ENCODE data around the gene ASH1L. TPM values are rescaled to one million over a fixed set of nuclear protein-coding genes. Genes with fewer than 3 reads are reported as not detected.
"Not testable (repeated sequence)": the region's sequence is repeated elsewhere in the genome, so short reads cannot be mapped to it uniquely, and the experiment has no call there.

The ASH1L gene
- total RNA-seq, 1 donor = 41.6 TPM

DNA sequence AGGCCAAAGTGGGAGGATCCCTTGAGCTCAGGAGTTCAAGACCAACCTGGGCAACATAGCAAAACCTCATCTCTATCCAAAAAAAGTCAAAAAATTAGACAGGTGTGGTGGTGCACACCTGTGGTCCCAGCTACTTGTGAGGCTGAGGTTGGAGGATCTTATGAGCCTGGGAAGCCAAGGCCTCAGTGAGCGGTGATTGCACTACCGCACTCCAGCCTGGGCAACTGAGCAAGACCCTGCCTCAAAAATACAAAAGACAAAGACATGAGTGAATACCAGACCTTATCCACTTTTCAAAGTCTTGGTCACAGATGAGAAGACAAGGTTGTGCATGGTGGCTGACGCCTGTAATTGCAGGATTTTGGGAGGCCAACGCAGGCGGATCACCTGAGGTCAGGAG is 34.3 kb upstream of the ASH1L start:
- Histone ChIP-seq H3K4me2 (ENCODE audit: insufficient read depth, low read length) (no peak overlapping the region), H2AFZ (ENCODE audit: low read length) (no peak overlapping the region), H3K79me2 (ENCODE audit: insufficient read depth, low read length) (no peaks in the 10 kb centered on the region), H3K36me3 (ENCODE audit: insufficient read depth, low read length) (no peaks in the 10 kb centered on the region), H4K20me1 (ENCODE audit: insufficient read depth, low read length) (no peaks in the 10 kb centered on the region), H3K4me1 (ENCODE audit: insufficient read depth, low read length) (peaks cover 7% of the 10 kb centered on the region), H3K27ac (ENCODE audit: low read depth, low read length) (no peak overlapping the region), H3K9me3 (ENCODE audit: low read depth, low read length) (no peaks in the 10 kb centered on the region), H3K27me3 (ENCODE audit: insufficient read depth, low read length) (no peaks in the 10 kb centered on the region), H3K4me3 (ENCODE audit: insufficient read depth, low read length) (no peak overlapping the region)
- no peak for DNase-seq (ENCODE audit: insufficient read length, low spot score, missing footprints)
- no peak for TF ChIP-seq CTCF (IDR thresholded peaks at IDR 0.05; ENCODE audit: extremely low read depth, low read depth, low read length)

DNA sequence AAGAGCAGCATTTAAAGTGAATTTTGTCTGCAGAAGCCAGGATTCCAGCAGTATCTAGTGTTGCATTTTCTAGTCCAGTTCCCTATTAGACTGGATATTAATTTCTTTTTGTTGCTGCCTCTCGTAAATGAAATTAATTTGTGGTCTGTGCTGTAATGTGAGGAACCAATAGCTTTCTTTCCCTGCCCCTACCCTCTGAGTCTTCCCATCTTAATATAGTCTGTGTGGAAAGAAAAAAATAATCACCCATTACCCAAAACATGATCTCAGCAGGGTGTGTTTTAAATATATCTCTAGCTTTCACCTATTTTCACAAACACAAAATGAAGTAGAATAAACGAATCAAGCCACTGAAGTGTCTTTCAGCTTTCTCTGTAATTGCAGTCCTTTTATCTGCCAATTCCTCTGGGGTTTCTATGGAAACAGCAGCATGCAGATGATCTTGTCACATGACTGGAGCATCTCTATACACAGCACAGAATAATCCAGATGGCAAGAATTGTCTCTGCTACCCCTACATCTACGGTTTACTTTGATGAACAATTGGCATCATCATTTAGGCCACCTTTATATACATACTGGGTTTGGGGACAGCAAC is 33.4 kb upstream of the ASH1L start:
- H3K4me1 ChIP-seq (ENCODE audit: insufficient read depth, low read length); H4K20me1 ChIP-seq (ENCODE audit: insufficient read depth, low read length); H3K27me3 ChIP-seq (ENCODE audit: insufficient read depth, low read length); H3K9me3 ChIP-seq (ENCODE audit: low read depth, low read length); DNase-seq (ENCODE audit: insufficient read length, low spot score, missing footprints); H3K79me2 ChIP-seq (ENCODE audit: insufficient read depth, low read length); H3K4me3 ChIP-seq (ENCODE audit: insufficient read depth, low read length); H3K36me3 ChIP-seq (ENCODE audit: insufficient read depth, low read length); H3K27ac ChIP-seq (ENCODE audit: low read depth, low read length); H3K4me2 ChIP-seq (ENCODE audit: insufficient read depth, low read length); H2AFZ ChIP-seq (ENCODE audit: low read length): not testable (repeated sequence)

DNA sequence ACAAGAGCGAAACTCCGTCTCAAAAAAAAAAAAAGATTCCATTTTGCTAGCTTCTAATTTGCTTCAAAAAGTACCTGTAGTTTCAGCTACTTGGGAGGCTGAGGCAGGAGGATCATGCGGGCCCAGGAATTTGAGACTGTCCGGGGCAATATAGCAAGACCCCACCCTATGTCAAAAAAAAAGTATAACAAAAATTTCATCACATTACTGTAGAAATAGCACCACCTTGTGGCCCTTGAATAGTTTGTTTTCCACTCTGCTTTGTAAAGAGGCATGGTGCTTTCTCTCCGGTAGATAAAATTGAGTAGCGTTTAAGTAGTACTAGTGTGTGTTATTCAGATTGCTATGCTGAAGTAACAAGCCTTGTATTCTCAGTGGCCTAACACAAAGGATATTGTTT is 29.2 kb upstream of the ASH1L start:
- no peak for DNase-seq (ENCODE audit: insufficient read length, low spot score, missing footprints)
- Histone ChIP-seq H3K36me3 (ENCODE audit: insufficient read depth, low read length) (no peaks in the 10 kb centered on the region), H4K20me1 (ENCODE audit: insufficient read depth, low read length) (no peaks in the 10 kb centered on the region)

GRCh38 chr1:155590516-155591247 is 28.1 kb upstream of the ASH1L start:
- H3K9me3 ChIP-seq (ENCODE audit: low read depth, low read length); DNase-seq (ENCODE audit: insufficient read length, low spot score, missing footprints); H3K79me2 ChIP-seq (ENCODE audit: insufficient read depth, low read length); H3K4me1 ChIP-seq (ENCODE audit: insufficient read depth, low read length); H4K20me1 ChIP-seq (ENCODE audit: insufficient read depth, low read length); H3K36me3 ChIP-seq (ENCODE audit: insufficient read depth, low read length); H3K4me3 ChIP-seq (ENCODE audit: insufficient read depth, low read length); H3K27me3 ChIP-seq (ENCODE audit: insufficient read depth, low read length); H3K27ac ChIP-seq (ENCODE audit: low read depth, low read length); H3K4me2 ChIP-seq (ENCODE audit: insufficient read depth, low read length); H2AFZ ChIP-seq (ENCODE audit: low read length): not testable (repeated sequence)

More for the DNA sequence above, 29.2 kb upstream of the ASH1L start:
- Histone ChIP-seq H3K27me3 (ENCODE audit: insufficient read depth, low read length) (no peaks in the 10 kb centered on the region), H3K4me2 (ENCODE audit: insufficient read depth, low read length) (no peak overlapping the region), H3K4me3 (ENCODE audit: insufficient read depth, low read length) (no peak overlapping the region), H3K27ac (ENCODE audit: low read depth, low read length) (no peak overlapping the region), H2AFZ (ENCODE audit: low read length) (peak overlapping the region; percentile 68), H3K9me3 (ENCODE audit: low read depth, low read length) (no peaks in the 10 kb centered on the region), H3K4me1 (ENCODE audit: insufficient read depth, low read length) (no peaks in the 10 kb centered on the region), H3K79me2 (ENCODE audit: insufficient read depth, low read length) (no peaks in the 10 kb centered on the region)
- peak; percentile 52 for TF ChIP-seq CTCF (IDR thresholded peaks at IDR 0.05; ENCODE audit: extremely low read depth, low read depth, low read length)

GRCh38 chr1:155589282-155589681 is 26.7 kb upstream of the ASH1L start:
- not testable (repeated sequence) for H3K79me2 ChIP-seq (ENCODE audit: insufficient read depth, low read length); H2AFZ ChIP-seq (ENCODE audit: low read length); DNase-seq (ENCODE audit: insufficient read length, low spot score, missing footprints); H3K4me2 ChIP-seq (ENCODE audit: insufficient read depth, low read length); H3K36me3 ChIP-seq (ENCODE audit: insufficient read depth, low read length); H3K4me3 ChIP-seq (ENCODE audit: insufficient read depth, low read length); H3K4me1 ChIP-seq (ENCODE audit: insufficient read depth, low read length); H3K27ac ChIP-seq (ENCODE audit: low read depth, low read length); H3K9me3 ChIP-seq (ENCODE audit: low read depth, low read length); H4K20me1 ChIP-seq (ENCODE audit: insufficient read depth, low read length); H3K27me3 ChIP-seq (ENCODE audit: insufficient read depth, low read length)

DNA sequence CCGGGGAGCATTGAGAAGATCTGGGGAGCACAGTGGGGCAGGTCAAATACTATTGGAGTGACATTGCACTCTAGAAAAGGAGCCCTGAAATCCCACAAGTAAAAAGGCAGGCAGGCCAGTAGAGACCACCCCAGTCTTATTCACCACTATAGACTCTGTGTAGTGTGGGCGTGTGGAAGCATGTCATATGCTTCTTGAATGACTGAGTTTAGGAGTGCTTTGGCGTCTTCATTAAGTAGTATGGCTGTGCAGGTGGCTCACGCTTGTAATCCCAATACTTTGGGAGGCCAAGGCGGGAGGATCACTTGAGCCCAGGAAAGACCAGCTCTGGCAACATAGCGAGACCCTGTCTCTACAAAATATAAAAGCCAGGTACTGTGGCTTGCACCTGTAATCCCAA is 21.2 kb upstream of the ASH1L start:
- H3K4me1 ChIP-seq (ENCODE audit: insufficient read depth, low read length) = not testable (repeated sequence)

GRCh38 chr1:155575608-155576007 is 13.0 kb upstream of the ASH1L start:
- not testable (repeated sequence) for H3K4me3 ChIP-seq (ENCODE audit: insufficient read depth, low read length); H3K27me3 ChIP-seq (ENCODE audit: insufficient read depth, low read length); H3K4me2 ChIP-seq (ENCODE audit: insufficient read depth, low read length); DNase-seq (ENCODE audit: insufficient read length, low spot score, missing footprints); H2AFZ ChIP-seq (ENCODE audit: low read length); H4K20me1 ChIP-seq (ENCODE audit: insufficient read depth, low read length); H3K27ac ChIP-seq (ENCODE audit: low read depth, low read length); H3K4me1 ChIP-seq (ENCODE audit: insufficient read depth, low read length); H3K36me3 ChIP-seq (ENCODE audit: insufficient read depth, low read length); H3K9me3 ChIP-seq (ENCODE audit: low read depth, low read length)
- H3K79me2 ChIP-seq (ENCODE audit: insufficient read depth, low read length) = peaks cover 16% of the 10 kb centered on the region

More for the DNA sequence above, 21.2 kb upstream of the ASH1L start:
- not testable (repeated sequence) for H3K79me2 ChIP-seq (ENCODE audit: insufficient read depth, low read length); H3K27me3 ChIP-seq (ENCODE audit: insufficient read depth, low read length); H2AFZ ChIP-seq (ENCODE audit: low read length); H3K4me3 ChIP-seq (ENCODE audit: insufficient read depth, low read length); H3K9me3 ChIP-seq (ENCODE audit: low read depth, low read length); DNase-seq (ENCODE audit: insufficient read length, low spot score, missing footprints); H3K27ac ChIP-seq (ENCODE audit: low read depth, low read length); H3K4me2 ChIP-seq (ENCODE audit: insufficient read depth, low read length); H3K36me3 ChIP-seq (ENCODE audit: insufficient read depth, low read length); H4K20me1 ChIP-seq (ENCODE audit: insufficient read depth, low read length)
